Liver (tissue), 3 donors: ENCODE results near the gene RASAL2.

Experiments used
- ATF3 ChIP-seq: IDR thresholded peaks from 2 replicates; pipeline ENCODE4 v1.6.1; 2016; ENCODE audit warnings: antibody characterized with exemption
- CTCF ChIP-seq: fragments of 150-350 bp; IDR thresholded peaks from 2 replicates; pipeline ENCODE4 v1.5.1; 2017; ENCODE audit warnings: improper control_type of control experiment, low read depth, low read length; ENCODE audit not compliant: missing input control
- EGR1 ChIP-seq, 2 donors: IDR thresholded peaks; 2 replicates each; pipeline ENCODE4 v1.6.1; 2016 to 2018; ENCODE audit warnings: antibody characterized with exemption in 2 of 2, low read depth in 2 of 2
- FOXA1 ChIP-seq: IDR thresholded peaks from 2 replicates; pipeline ENCODE4 v1.6.1; 2016; ENCODE audit warnings: antibody characterized with exemption
- REST ChIP-seq: IDR thresholded peaks from 2 replicates; pipeline ENCODE4 v1.6.1; 2016; ENCODE audit warnings: antibody characterized with exemption, mild to moderate bottlenecking
- SP1 ChIP-seq: IDR thresholded peaks from 2 replicates; pipeline ENCODE4 v1.6.1; 2018; ENCODE audit warnings: antibody characterized with exemption, mild to moderate bottlenecking
- ZBTB33 ChIP-seq: IDR thresholded peaks from 2 replicates; pipeline ENCODE4 v1.6.1; 2016; ENCODE audit warnings: antibody characterized with exemption
- donor health status: healthy.
- donor health status: healthy.

GRCh38 chr1:178232108-178232507 is 138.2 kb downstream of the RASAL2 start:
- TF ChIP-seq CTCF = no peak
- no peak for TF ChIP-seq FOXA1
- no peak for TF ChIP-seq REST
- TF ChIP-seq EGR1 (IDR thresholded peaks at IDR 0.05; ENCODE audit: low read depth in 2 of 2) = no peak
- no peak for TF ChIP-seq ZBTB33
- no peak for TF ChIP-seq ATF3
- TF ChIP-seq SP1 = no peak
